IPS-18c (cell line): ENCODE data around the gene AP3S2.

Source experiments
- H3K4me3 ChIP-seq: 2 replicates; pipeline ENCODE4 v1.7.0; 2013; ENCODE audit warnings: low read depth, mild to moderate bottlenecking, low read length, moderate library complexity; ENCODE audit not compliant: insufficient read depth
- H3K9me3 ChIP-seq: one replicate; pipeline ENCODE4 v1.6.1; 2013; ENCODE audit warnings: mild to moderate bottlenecking, low read length, moderate library complexity; ENCODE audit not compliant: control insufficient read depth, insufficient read depth

Gene AP3S2

GRCh38 chr15:89828281-89829145 lies 65.3 kb downstream of the AP3S2 start:
- Histone ChIP-seq H3K9me3 (no peaks in the 10 kb centered on the region), H3K4me3 (no peak overlapping the region)

- Histone ChIP-seq H3K4me3 (no peak overlapping the region), H3K9me3 (no peaks in the 10 kb centered on the region)
Observed at GRCh38 chr15:89827829-89828228, 66.0 kb downstream of the AP3S2 start.

- Histone ChIP-seq H3K9me3 (no peaks in the 10 kb centered on the region), H3K4me3 (no peak overlapping the region)
Observed at GRCh38 chr15:89826671-89827655, 66.8 kb downstream of the AP3S2 start.

- Histone ChIP-seq H3K4me3 (no peak overlapping the region), H3K9me3 (no peaks in the 10 kb centered on the region)
Observed at GRCh38 chr15:89825271-89825940, 68.4 kb downstream of the AP3S2 start.

- Histone ChIP-seq H3K9me3 (no peaks in the 10 kb centered on the region), H3K4me3 (no peak overlapping the region)
Observed at GRCh38 chr15:89824607-89824867, 69.3 kb downstream of the AP3S2 start.

GRCh38 chr15:89823836-89824606 lies 69.8 kb downstream of the AP3S2 start:
- no peak overlapping the region for H3K4me3 ChIP-seq
- H3K9me3 ChIP-seq: no peaks in the 10 kb centered on the region

- Histone ChIP-seq H3K4me3 (no peak overlapping the region), H3K9me3 (no peaks in the 10 kb centered on the region)
Observed at GRCh38 chr15:89822951-89823711, 70.7 kb downstream of the AP3S2 start.

- Histone ChIP-seq H3K9me3 (no peaks in the 10 kb centered on the region), H3K4me3 (no peak overlapping the region)
Observed at GRCh38 chr15:89822611-89822950, 71.2 kb downstream of the AP3S2 start.

GRCh38 chr15:89822026-89822425 lies 71.8 kb downstream of the AP3S2 start:
- Histone ChIP-seq H3K9me3 (no peaks in the 10 kb centered on the region), H3K4me3 (no peak overlapping the region)

GRCh38 chr15:89820666-89821611 lies 72.9 kb downstream of the AP3S2 start:
- H3K9me3 ChIP-seq: peaks cover 3% of the 10 kb centered on the region
- H3K4me3 ChIP-seq: no peak overlapping the region

GRCh38 chr15:89818287-89818686 lies 75.5 kb downstream of the AP3S2 start:
- H3K9me3 ChIP-seq: peaks cover 11% of the 10 kb centered on the region
- no peak overlapping the region for H3K4me3 ChIP-seq

GRCh38 chr15:89817701-89818280 lies 76.0 kb downstream of the AP3S2 start:
- no peak overlapping the region for H3K4me3 ChIP-seq
- peaks cover 11% of the 10 kb centered on the region for H3K9me3 ChIP-seq

- Histone ChIP-seq H3K4me3 (no peak overlapping the region), H3K9me3 (peaks cover 11% of the 10 kb centered on the region)
Observed at GRCh38 chr15:89815769-89816168, 78.0 kb downstream of the AP3S2 start.

GRCh38 chr15:89814112-89814742 lies 79.6 kb downstream of the AP3S2 start:
- peaks cover 11% of the 10 kb centered on the region for H3K9me3 ChIP-seq
- H3K4me3 ChIP-seq: peak overlapping the region; percentile 34; the same call in 1 of the 2 replicates
